ENCODE measurements around the gene TAPBP. TPM values are rescaled to one million over a fixed set of nuclear protein-coding genes. Genes with fewer than 3 reads are reported as not detected.

TAPBP gene
- total RNA-seq, 2 donors from 2014 or later: 7.0 to 11.1 TPM

GRCh38 chr6:33313105-33313708 lies 671 bp downstream of the TAPBP start:
- Mint-ChIP-seq H3K27me3 (ENCODE audit: insufficient read depth) (peaks cover 13% of the 10 kb centered on the region), H3K9me3 (no peaks in the 10 kb centered on the region), H3K4me3 (peak overlapping the region; percentile 74), H3K36me3 (ENCODE audit: low read depth) (peaks cover 5% of the 10 kb centered on the region), H3K27ac (peak overlapping the region; percentile 85), H3K4me1 (peaks cover 28% of the 10 kb centered on the region)
- Histone ChIP-seq H3K27me3 (ENCODE audit: control insufficient read depth, insufficient read depth, low read length, poor library complexity, severe bottlenecking) (peaks cover 20% of the 10 kb centered on the region), H3K4me1 (ENCODE audit: control insufficient read depth, insufficient read depth, low read length) (no peaks in the 10 kb centered on the region), H3K9ac (ENCODE audit: extremely low read depth, low read length, poor library complexity, severe bottlenecking) (peak overlapping the region; percentile 31), H3K9me3 (ENCODE audit: control insufficient read depth, low read length) (no peaks in the 10 kb centered on the region), H3K27ac (ENCODE audit: low read depth, low read length) (no peak overlapping the region), H3K36me3 (ENCODE audit: control insufficient read depth, insufficient read depth, low read length) (no peaks in the 10 kb centered on the region), H3K4me3 (ENCODE audit: low read length) (peak overlapping the region; percentile 75)
- no peak for TF ChIP-seq CTCF (conservative IDR thresholded peaks at IDR 0.05)
- DNase-seq: peak; percentile 86
- 1 to 6% methylated on average over 7 to 33 of the region's 33 CpGs for WGBS, 2 experiments (ENCODE audit: insufficient coverage in 1 of 2, insufficient read length in 1 of 2)

GRCh38 chr6:33312361-33313104 lies 1.3 kb downstream of the TAPBP start:
- H3K27me3 Mint-ChIP-seq (ENCODE audit: insufficient read depth): peaks cover 13% of the 10 kb centered on the region
- DNase-seq: peak; percentile 92
- no peaks in the 10 kb centered on the region for H3K9me3 Mint-ChIP-seq
- H3K27ac Mint-ChIP-seq: peak overlapping the region; percentile 48
- no peaks in the 10 kb centered on the region for H3K9me3 ChIP-seq (ENCODE audit: control insufficient read depth, low read length)
- TF ChIP-seq CTCF (conservative IDR thresholded peaks at IDR 0.05): peak; percentile 17
- no peaks in the 10 kb centered on the region for H3K36me3 ChIP-seq (ENCODE audit: control insufficient read depth, insufficient read depth, low read length)
- peak overlapping the region; percentile 75 for H3K4me3 ChIP-seq (ENCODE audit: low read length)
- H3K27me3 ChIP-seq (ENCODE audit: control insufficient read depth, insufficient read depth, low read length, poor library complexity, severe bottlenecking): peaks cover 20% of the 10 kb centered on the region
- H3K27ac ChIP-seq (ENCODE audit: low read depth, low read length): no peak overlapping the region
- WGBS, 2 experiments (ENCODE audit: insufficient coverage in 1 of 2, insufficient read length in 1 of 2): 6 to 11% methylated on average over 18 to 29 of the region's 29 CpGs
- peaks cover 4% of the 10 kb centered on the region for H3K36me3 Mint-ChIP-seq (ENCODE audit: low read depth)
- H3K4me3 Mint-ChIP-seq: peak overlapping the region; percentile 74
- H3K9ac ChIP-seq (ENCODE audit: extremely low read depth, low read length, poor library complexity, severe bottlenecking): peak overlapping the region; percentile 31
- no peaks in the 10 kb centered on the region for H3K4me1 ChIP-seq (ENCODE audit: control insufficient read depth, insufficient read depth, low read length)
- peaks cover 28% of the 10 kb centered on the region for H3K4me1 Mint-ChIP-seq

- Histone ChIP-seq H3K27me3 (ENCODE audit: control insufficient read depth, insufficient read depth, low read length, poor library complexity, severe bottlenecking) (no peaks in the 10 kb centered on the region), H3K4me3 (ENCODE audit: low read length) (no peak overlapping the region), H3K9me3 (ENCODE audit: control insufficient read depth, low read length) (no peaks in the 10 kb centered on the region), H3K4me1 (ENCODE audit: control insufficient read depth, insufficient read depth, low read length) (no peaks in the 10 kb centered on the region), H3K27ac (ENCODE audit: low read depth, low read length) (no peak overlapping the region), H3K9ac (ENCODE audit: extremely low read depth, low read length, poor library complexity, severe bottlenecking) (no peak overlapping the region), H3K36me3 (ENCODE audit: control insufficient read depth, insufficient read depth, low read length) (no peaks in the 10 kb centered on the region)
- no peak for TF ChIP-seq CTCF (conservative IDR thresholded peaks at IDR 0.05)
- Mint-ChIP-seq H3K4me3 (no peak overlapping the region), H3K27me3 (ENCODE audit: insufficient read depth) (no peaks in the 10 kb centered on the region), H3K36me3 (ENCODE audit: low read depth) (peaks cover 2% of the 10 kb centered on the region), H3K4me1 (no peaks in the 10 kb centered on the region), H3K27ac (no peak overlapping the region), H3K9me3 (no peaks in the 10 kb centered on the region)
- DNase-seq: no peak
- WGBS, 2 experiments (ENCODE audit: insufficient coverage in 1 of 2, insufficient read length in 1 of 2): 92 to 93% methylated on average over 4 of the region's 4 CpGs
These were observed 7.5 kb downstream of the TAPBP start for GRCh38 chr6:33306356-33306755.

Data from endodermal cell (in vitro differentiated cells).